GM12878 (cell line): ENCODE data around the gene GLUL. TPM values are rescaled to one million over a fixed set of nuclear protein-coding genes. Genes with fewer than 3 reads are reported as not detected.

Experiments used
- CEBPB ChIP-seq, 2 experiments: fragments of 150-350 bp in 1 of 2; IDR thresholded peaks; 2 replicates each; pipeline ENCODE4 v1.6.1; 2012 to 2014; ENCODE audit warnings: low read depth in 2 of 2, low read length in 2 of 2, borderline replicate concordance in 1 of 2, inconsistent platforms in 1 of 2
- EGR1 ChIP-seq, 2 experiments: IDR thresholded peaks; 1 replicate in 1 of 2; 2 replicates in 1 of 2; pipeline ENCODE4 v1.6.1; 2011 to 2012; ENCODE audit warnings: low read depth in 2 of 2, low read length in 2 of 2, borderline replicate concordance in 1 of 2, mild to moderate bottlenecking in 1 of 2, moderate library complexity in 1 of 2
- ETV6 ChIP-seq, 2 experiments: fragments of 450-650 bp in 1 of 2; IDR thresholded peaks in 1 of 2; conservative IDR thresholded peaks in 1 of 2; 2 replicates each; pipeline ENCODE4 v1.6.1; 2014; ENCODE audit warnings: antibody characterized with exemption in 1 of 2, borderline replicate concordance in 1 of 2, low read depth in 1 of 2, mild to moderate bottlenecking in 1 of 2, moderate library complexity in 1 of 2
- FOXK2 ChIP-seq: fragments of 450-650 bp; IDR thresholded peaks from 2 replicates; pipeline ENCODE4 v1.6.1; 2017; ENCODE audit warnings: mild to moderate bottlenecking, moderate library complexity
- FOXM1 ChIP-seq: IDR thresholded peaks from 2 replicates; pipeline ENCODE4 v1.6.1; 2012; ENCODE audit warnings: low read depth, mild to moderate bottlenecking, inconsistent platforms, low read length, moderate library complexity
- HDAC6 ChIP-seq: fragments of 200-600 bp; sonication (generic); IDR thresholded peaks from one replicate; pipeline ENCODE4 v1.8.0; 2017; ENCODE audit warnings: antibody characterized with exemption; ENCODE audit not compliant: unreplicated experiment
- IKZF2 ChIP-seq, 2 experiments: fragments of 450-650 bp; IDR thresholded peaks; 2 replicates each; pipeline ENCODE4 v1.6.1; 2017; ENCODE audit warnings: mild to moderate bottlenecking in 2 of 2, moderate library complexity in 2 of 2
- POLR2A ChIP-seq: IDR thresholded peaks from 2 replicates; pipeline ENCODE4 v1.6.1; 2011; ENCODE audit warnings: low read depth, mild to moderate bottlenecking, low read length
- TCF3 ChIP-seq: IDR thresholded peaks from 2 replicates; pipeline ENCODE4 v1.6.1; 2012; ENCODE audit warnings: low read depth, mild to moderate bottlenecking, low read length, borderline replicate concordance; ENCODE audit not compliant: insufficient read depth
- ZNF384 ChIP-seq: IDR thresholded peaks from 2 replicates; pipeline ENCODE4 v1.6.1; 2012; ENCODE audit warnings: low read depth, mild to moderate bottlenecking, low read length, improper control_type of control experiment, borderline replicate concordance
- ZSCAN29 ChIP-seq: fragments of 450-650 bp; IDR thresholded peaks from 2 replicates; pipeline ENCODE4 v1.6.1; 2017; ENCODE audit warnings: mild to moderate bottlenecking, moderate library complexity
- polyA plus RNA-seq, 11 experiments: library from polyadenylated mRNA; depleted of rRNA in 4 of 11; unstranded in 6 of 11; stranded (reverse) in 5 of 11; fragments of >200 nt; fragmentation: Nextera tagmentation in 4 of 11; fragmentation: Illumina TruSeq in 1 of 11; extraction: Ambion mirVana in 4 of 11; extraction: Trizol in 1 of 11; gene quantifications; 1 replicate in 1 of 11; 2 replicates in 10 of 11; pipeline versions ENCODE4 v1.2.1 to v1.2.3, GENCODE V29; 2011 to 2016; ENCODE audit warnings: inconsistent platforms in 2 of 11, missing spikeins in 2 of 11, low read depth in 1 of 11
- total RNA-seq, 4 experiments: library from RNA; depleted of rRNA in 3 of 4; stranded (reverse); fragments of >200 nt in 3 of 4; fragmentation: Illumina TruSeq in 1 of 4; extraction: Trizol in 1 of 4; gene quantifications; 2 replicates each; pipeline versions ENCODE4 v1.2.1 to v1.2.3, GENCODE V29; 2013 to 2021
- TF ChIP-seq, protein P1 (sequence below): IDR thresholded peaks from 2 replicates; pipeline ENCODE4 v1.6.1; 2012; ENCODE audit warnings: mild to moderate bottlenecking, low read depth, low read length
- TF ChIP-seq, protein P2 (sequence below): fragments of 450-650 bp; IDR thresholded peaks from 2 replicates; pipeline ENCODE4 v1.6.1; 2017; ENCODE audit warnings: antibody characterized with exemption, mild to moderate bottlenecking, moderate library complexity
- TF ChIP-seq, protein P3 (sequence below): fragments of 450-650 bp; IDR thresholded peaks from 2 replicates; pipeline ENCODE4 v1.6.1; 2017; ENCODE audit warnings: mild to moderate bottlenecking, moderate library complexity
- TF ChIP-seq, protein P4 (sequence below): fragments of 450-650 bp; IDR thresholded peaks from 2 replicates; pipeline ENCODE4 v1.6.1; 2018; ENCODE audit warnings: borderline replicate concordance, mild to moderate bottlenecking; ENCODE audit not compliant: partially characterized antibody

Gene GLUL
- total and polyA plus RNA-seq, 10 of the 15 experiments (the other 5 are each of a cell fraction or from before 2014, with no cell fraction given), result 2.3 to 392 (median 164) TPM

DNA sequence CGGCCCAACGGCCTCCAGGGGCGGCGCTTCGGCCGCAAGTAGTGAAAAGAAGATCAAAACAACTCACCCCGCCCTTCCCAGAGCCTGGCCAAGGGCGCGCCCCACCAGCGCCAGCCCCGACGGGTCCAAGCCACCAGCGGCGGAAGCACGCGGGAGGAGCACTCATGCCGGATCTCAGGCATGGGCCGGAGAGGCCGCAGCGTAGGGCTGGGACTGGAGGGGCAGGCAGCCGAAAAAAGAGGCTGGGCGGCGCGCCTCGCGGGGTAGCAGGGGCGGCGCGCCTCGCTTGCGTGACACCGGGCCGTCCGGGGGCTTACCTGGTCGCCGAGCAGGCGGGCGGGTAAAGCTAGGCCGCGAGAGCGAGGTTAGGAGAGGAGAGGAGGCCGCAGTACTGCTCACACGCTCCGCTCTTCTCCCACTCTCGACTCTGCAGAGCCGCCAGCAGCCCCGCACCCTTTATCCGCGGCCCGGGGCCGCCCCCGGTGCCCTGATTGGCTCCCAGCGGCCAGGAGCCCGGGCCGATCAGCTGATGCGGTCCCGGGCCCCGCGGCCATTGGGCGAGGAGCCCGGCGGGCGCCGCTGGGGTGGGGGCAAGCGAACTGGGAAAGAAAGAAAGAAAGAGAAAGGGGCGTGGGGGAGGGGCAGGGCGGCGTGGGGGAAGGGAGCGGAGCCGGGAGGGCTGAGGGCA is at the start of gene GLUL (continued):
- TF ChIP-seq FOXM1, result peak; percentile 13; the same call in 1 of the 2 replicates
- TF ChIP-seq ETV6 (conservative IDR thresholded peaks at IDR 0.05 in 1 of 2, IDR thresholded peaks at IDR 0.05 in 1 of 2; ENCODE audit: borderline replicate concordance in 1 of 2, low read depth in 1 of 2), result peak in 1 of 2 experiments; percentile 28; a peak in 1 of 4 replicates
- peak; percentile 86 for TF ChIP-seq HDAC6
- TF ChIP-seq, protein P1, sequence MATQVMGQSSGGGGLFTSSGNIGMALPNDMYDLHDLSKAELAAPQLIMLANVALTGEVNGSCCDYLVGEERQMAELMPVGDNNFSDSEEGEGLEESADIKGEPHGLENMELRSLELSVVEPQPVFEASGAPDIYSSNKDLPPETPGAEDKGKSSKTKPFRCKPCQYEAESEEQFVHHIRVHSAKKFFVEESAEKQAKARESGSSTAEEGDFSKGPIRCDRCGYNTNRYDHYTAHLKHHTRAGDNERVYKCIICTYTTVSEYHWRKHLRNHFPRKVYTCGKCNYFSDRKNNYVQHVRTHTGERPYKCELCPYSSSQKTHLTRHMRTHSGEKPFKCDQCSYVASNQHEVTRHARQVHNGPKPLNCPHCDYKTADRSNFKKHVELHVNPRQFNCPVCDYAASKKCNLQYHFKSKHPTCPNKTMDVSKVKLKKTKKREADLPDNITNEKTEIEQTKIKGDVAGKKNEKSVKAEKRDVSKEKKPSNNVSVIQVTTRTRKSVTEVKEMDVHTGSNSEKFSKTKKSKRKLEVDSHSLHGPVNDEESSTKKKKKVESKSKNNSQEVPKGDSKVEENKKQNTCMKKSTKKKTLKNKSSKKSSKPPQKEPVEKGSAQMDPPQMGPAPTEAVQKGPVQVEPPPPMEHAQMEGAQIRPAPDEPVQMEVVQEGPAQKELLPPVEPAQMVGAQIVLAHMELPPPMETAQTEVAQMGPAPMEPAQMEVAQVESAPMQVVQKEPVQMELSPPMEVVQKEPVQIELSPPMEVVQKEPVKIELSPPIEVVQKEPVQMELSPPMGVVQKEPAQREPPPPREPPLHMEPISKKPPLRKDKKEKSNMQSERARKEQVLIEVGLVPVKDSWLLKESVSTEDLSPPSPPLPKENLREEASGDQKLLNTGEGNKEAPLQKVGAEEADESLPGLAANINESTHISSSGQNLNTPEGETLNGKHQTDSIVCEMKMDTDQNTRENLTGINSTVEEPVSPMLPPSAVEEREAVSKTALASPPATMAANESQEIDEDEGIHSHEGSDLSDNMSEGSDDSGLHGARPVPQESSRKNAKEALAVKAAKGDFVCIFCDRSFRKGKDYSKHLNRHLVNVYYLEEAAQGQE, result no peak
- TF ChIP-seq, protein P2, sequence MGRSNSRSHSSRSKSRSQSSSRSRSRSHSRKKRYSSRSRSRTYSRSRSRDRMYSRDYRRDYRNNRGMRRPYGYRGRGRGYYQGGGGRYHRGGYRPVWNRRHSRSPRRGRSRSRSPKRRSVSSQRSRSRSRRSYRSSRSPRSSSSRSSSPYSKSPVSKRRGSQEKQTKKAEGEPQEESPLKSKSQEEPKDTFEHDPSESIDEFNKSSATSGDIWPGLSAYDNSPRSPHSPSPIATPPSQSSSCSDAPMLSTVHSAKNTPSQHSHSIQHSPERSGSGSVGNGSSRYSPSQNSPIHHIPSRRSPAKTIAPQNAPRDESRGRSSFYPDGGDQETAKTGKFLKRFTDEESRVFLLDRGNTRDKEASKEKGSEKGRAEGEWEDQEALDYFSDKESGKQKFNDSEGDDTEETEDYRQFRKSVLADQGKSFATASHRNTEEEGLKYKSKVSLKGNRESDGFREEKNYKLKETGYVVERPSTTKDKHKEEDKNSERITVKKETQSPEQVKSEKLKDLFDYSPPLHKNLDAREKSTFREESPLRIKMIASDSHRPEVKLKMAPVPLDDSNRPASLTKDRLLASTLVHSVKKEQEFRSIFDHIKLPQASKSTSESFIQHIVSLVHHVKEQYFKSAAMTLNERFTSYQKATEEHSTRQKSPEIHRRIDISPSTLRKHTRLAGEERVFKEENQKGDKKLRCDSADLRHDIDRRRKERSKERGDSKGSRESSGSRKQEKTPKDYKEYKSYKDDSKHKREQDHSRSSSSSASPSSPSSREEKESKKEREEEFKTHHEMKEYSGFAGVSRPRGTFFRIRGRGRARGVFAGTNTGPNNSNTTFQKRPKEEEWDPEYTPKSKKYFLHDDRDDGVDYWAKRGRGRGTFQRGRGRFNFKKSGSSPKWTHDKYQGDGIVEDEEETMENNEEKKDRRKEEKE, result no peak
- 0 out of 2 replicates have a peak, but pooled peaks have one; percentile 56 for TF ChIP-seq TCF3
- TF ChIP-seq POLR2A, result peak; percentile 98
- TF ChIP-seq ZNF384, result no peak
- TF ChIP-seq, protein P3, sequence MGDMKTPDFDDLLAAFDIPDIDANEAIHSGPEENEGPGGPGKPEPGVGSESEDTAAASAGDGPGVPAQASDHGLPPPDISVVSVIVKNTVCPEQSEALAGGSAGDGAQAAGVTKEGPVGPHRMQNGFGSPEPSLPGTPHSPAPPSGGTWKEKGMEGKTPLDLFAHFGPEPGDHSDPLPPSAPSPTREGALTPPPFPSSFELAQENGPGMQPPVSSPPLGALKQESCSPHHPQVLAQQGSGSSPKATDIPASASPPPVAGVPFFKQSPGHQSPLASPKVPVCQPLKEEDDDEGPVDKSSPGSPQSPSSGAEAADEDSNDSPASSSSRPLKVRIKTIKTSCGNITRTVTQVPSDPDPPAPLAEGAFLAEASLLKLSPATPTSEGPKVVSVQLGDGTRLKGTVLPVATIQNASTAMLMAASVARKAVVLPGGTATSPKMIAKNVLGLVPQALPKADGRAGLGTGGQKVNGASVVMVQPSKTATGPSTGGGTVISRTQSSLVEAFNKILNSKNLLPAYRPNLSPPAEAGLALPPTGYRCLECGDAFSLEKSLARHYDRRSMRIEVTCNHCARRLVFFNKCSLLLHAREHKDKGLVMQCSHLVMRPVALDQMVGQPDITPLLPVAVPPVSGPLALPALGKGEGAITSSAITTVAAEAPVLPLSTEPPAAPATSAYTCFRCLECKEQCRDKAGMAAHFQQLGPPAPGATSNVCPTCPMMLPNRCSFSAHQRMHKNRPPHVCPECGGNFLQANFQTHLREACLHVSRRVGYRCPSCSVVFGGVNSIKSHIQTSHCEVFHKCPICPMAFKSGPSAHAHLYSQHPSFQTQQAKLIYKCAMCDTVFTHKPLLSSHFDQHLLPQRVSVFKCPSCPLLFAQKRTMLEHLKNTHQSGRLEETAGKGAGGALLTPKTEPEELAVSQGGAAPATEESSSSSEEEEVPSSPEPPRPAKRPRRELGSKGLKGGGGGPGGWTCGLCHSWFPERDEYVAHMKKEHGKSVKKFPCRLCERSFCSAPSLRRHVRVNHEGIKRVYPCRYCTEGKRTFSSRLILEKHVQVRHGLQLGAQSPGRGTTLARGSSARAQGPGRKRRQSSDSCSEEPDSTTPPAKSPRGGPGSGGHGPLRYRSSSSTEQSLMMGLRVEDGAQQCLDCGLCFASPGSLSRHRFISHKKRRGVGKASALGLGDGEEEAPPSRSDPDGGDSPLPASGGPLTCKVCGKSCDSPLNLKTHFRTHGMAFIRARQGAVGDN, result 0 out of 2 replicates have a peak, but pooled peaks have one; percentile 24
- TF ChIP-seq ZSCAN29, result no peak
- TF ChIP-seq CEBPB (IDR thresholded peaks at IDR 0.05; ENCODE audit: borderline replicate concordance in 1 of 2, low read depth in 2 of 2, low read length in 2 of 2), result no peak
- TF ChIP-seq FOXK2, result no peak
- TF ChIP-seq EGR1 (IDR thresholded peaks at IDR 0.05; ENCODE audit: borderline replicate concordance in 1 of 2, low read depth in 2 of 2, low read length in 2 of 2), result peak in 1 of 2 experiments; percentile 72; a peak in 2 of 3 replicates
- TF ChIP-seq, protein P4, sequence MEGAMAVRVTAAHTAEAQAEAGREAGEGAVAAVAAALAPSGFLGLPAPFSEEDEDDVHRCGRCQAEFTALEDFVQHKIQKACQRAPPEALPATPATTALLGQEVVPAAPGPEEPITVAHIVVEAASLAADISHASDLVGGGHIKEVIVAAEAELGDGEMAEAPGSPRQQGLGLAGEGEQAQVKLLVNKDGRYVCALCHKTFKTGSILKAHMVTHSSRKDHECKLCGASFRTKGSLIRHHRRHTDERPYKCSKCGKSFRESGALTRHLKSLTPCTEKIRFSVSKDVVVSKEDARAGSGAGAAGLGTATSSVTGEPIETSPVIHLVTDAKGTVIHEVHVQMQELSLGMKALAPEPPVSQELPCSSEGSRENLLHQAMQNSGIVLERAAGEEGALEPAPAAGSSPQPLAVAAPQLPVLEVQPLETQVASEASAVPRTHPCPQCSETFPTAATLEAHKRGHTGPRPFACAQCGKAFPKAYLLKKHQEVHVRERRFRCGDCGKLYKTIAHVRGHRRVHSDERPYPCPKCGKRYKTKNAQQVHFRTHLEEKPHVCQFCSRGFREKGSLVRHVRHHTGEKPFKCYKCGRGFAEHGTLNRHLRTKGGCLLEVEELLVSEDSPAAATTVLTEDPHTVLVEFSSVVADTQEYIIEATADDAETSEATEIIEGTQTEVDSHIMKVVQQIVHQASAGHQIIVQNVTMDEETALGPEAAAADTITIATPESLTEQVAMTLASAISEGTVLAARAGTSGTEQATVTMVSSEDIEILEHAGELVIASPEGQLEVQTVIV, result no peak
- 0 out of 4 replicates have a peak, but pooled peaks of 1 of the 2 experiments have one; percentile 7 for TF ChIP-seq IKZF2 (IDR thresholded peaks at IDR 0.05)
